Loucy (cell line): ENCODE measurements around the gene SIGLEC15.

Experiments
- CTCF ChIP-seq: fragments of 200-600 bp; sonication (generic); conservative IDR thresholded peaks from 2 replicates; pipeline ENCODE4 v1.5.1; 2014; ENCODE audit warnings: mild to moderate bottlenecking, antibody characterized with exemption, low read length
- EZH2phosphoT487 ChIP-seq: fragments of 200-600 bp; IDR thresholded peaks from 2 replicates; pipeline ENCODE4 v1.6.1; 2018; ENCODE audit warnings: antibody characterized with exemption, mild to moderate bottlenecking, moderate library complexity, borderline replicate concordance

GRCh38 chr18:45828917-45829811 lies 3.7 kb downstream of the SIGLEC15 start:
- TF ChIP-seq CTCF (no peak), EZH2phosphoT487 (no peak)
